GM19099 (cell line): ENCODE data around the gene WDR73.

Experiments
- POLR2A ChIP-seq: IDR thresholded peaks from 3 replicates; pipeline ENCODE4 v1.6.1; 2011; ENCODE audit warnings: low read depth; ENCODE audit not compliant: insufficient read length; ENCODE audit errors: extremely low read depth

The WDR73 gene

GRCh38 chr15:84661001-84661400, 6.9 kb upstream of the WDR73 start:
- no peak for TF ChIP-seq POLR2A

- TF ChIP-seq POLR2A, result no peak
Observed at GRCh38 chr15:84659904-84660781, 6.1 kb upstream of the WDR73 start.

DNA sequence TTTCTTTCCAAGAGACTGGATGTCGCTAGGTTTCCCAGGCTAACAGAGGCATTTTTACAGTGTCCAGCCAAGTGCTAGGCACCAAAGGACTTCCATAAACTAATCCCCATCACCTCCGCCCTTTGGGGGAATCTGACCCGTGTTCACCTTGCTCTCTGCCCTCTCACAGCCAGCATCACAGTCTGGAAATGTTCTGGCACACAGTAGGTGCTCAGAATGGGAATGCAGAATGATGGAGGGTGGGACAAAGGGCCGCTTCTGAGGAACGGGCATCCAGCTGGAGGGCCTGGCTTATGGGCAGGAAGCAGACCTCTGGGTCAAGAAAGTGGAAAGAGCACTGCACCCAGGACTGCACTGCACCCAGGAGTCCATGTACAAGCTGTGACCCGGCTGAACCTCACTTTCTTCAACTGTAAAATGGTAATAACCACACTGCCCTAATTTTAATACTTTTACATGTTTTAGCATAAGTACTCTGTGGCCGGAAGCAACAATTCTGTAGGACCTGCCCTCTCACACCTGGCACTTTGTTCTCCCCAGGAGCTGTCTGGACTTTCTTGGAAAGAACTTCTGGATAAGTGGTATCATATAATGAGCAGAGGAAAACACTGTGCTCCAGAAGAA, 4.8 kb upstream of the WDR73 start:
- TF ChIP-seq POLR2A, result no peak

DNA sequence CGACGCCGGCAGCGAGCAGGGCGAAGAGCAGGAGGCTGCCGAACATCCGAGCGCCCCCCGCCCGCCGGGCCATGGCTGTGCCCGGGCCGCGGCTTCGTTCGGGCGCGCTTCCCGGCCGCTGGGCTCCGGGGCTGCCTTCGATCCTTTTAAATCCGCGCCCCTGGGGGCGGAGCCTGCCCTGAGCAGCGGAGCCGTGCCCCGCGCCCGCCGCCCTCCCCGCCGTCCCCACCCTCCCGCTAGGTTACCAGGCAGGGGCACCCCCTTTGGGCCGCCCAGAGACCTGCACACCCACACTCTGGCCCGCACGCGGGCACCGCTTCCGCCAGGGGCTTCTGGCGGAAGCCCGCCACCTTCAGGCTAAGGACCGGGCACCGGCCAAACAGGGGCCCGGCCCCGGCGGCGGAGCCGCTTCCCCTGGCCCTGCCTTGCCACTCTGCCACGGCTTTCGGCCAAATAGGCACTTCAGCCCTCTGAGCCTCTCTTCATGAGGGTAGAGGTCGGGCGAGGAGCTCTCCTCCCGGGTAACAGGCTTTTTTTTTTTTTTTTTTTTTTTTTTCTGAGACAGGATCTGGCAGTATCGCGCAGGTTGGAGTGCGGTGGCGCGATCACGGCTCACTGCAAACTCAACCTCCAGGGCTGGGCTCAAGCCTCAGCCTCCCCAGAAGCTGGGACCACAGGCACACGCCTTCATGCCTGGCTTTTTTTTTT, 4.2 kb upstream of the WDR73 start, which contains the start of gene NMB:
NMB (minus strand) TSS at position 120 of the 708 bp plus-strand sequence; CDS start at position 73, 47 bp downstream.
- peak; percentile 50 for TF ChIP-seq POLR2A

GRCh38 chr15:84657748-84658079, 3.6 kb upstream of the WDR73 start:
- no peak for TF ChIP-seq POLR2A

GRCh38 chr15:84656972-84657371, 2.9 kb upstream of the WDR73 start:
- no peak for TF ChIP-seq POLR2A

GRCh38 chr15:84654689-84655453, 788 bp upstream of the WDR73 start:
- TF ChIP-seq POLR2A, result no peak

- TF ChIP-seq POLR2A, result no peak
Observed at GRCh38 chr15:84653584-84653909, 536 bp downstream of the WDR73 start.

DNA sequence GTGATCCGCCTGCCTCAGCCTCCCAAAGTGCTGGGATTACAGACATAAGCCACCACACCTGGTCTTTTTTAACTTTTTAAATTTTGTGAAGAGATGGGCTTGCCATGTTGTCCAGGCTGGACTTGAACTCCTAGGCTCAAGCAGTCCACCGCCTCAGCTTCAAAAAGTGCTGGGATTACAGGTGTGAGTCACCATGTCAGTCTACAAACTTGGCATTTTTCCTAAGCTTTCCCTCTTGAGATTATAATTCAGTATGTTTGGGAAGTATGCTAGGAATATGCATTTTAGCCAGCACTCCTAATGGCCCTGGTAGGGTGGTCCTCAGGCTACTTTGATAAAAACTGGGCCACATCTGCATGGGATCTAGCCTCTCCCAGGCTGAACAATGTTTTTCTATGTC, 4.4 kb downstream of the WDR73 start:
- TF ChIP-seq POLR2A, result no peak

- TF ChIP-seq POLR2A, result no peak
Observed at GRCh38 chr15:84648539-84648938, 5.5 kb downstream of the WDR73 start.

GRCh38 chr15:84647726-84648125, 6.4 kb downstream of the WDR73 start:
- no peak for TF ChIP-seq POLR2A

DNA sequence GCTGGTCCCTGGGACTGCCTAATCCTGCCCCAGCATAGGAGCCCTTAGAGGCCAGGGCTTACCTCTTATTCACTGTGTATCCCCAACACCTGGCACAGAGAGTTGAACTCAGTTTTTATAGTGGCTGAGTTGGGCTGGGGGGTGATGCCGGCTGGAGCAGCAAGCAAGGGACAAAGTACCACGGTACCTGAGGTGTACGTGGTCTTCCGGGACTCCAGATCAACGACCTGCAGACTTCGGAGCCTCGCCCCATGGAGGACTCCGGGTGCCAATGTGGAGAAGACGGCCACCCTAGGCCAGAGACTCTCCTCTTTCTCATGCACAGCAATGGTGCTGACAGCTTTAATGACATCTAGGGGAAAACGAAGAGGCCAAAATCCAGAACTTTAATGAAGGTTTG, 8.1 kb downstream of the WDR73 start:
- TF ChIP-seq POLR2A, result no peak

DNA sequence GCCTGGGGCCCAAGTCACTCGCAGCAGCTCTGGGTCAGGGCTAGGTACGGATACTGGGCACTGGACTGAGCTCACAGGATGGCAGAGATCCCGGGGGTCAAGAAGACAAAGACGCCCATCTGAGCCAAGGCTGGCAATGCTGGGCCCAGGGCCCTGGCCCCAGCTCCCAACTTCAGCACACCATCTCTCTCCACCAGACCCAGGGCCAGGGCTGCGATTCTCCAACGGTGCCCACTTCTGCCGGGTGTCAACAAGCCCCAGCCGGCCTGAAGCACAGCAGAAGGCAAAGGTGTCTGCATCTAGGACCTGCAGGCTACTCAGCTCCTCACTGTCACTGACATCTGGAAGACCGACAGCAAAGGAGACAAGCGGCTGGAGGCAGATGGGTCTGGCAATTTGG, 8.6 kb downstream of the WDR73 start:
- TF ChIP-seq POLR2A, result no peak

GRCh38 chr15:84643838-84644237, 10.2 kb downstream of the WDR73 start:
- TF ChIP-seq POLR2A, result no peak

- no peak for TF ChIP-seq POLR2A
Observed at GRCh38 chr15:84638103-84638502, 16.0 kb downstream of the WDR73 start.
